WTC11 (cell line): ENCODE data around the gene FBXL16. TPM values are rescaled to one million over a fixed set of nuclear protein-coding genes. Genes with fewer than 3 reads are reported as not detected.

Source experiments
- ATAC-seq: fragments of 200-7000 bp; cut with Tn5 transposase; 2 replicates; pipeline ENCODE4 v1.10.0; 2021; ENCODE audit warnings: mild to moderate bottlenecking, moderate library complexity
- CTCF ChIA-PET: fragments of 300-600 bp; sonication (Branson Sonifier 250); formaldehyde crosslinking; loops from one replicate; lab custom pipeline; 2021; ENCODE audit warnings: antibody characterized with exemption; lab: Charles Lee
- POLR2A ChIA-PET: fragments of 350-600 bp; sonication (Branson Sonifier 250); formaldehyde crosslinking; loops from one replicate; lab custom pipeline; 2021; ENCODE audit warnings: antibody characterized with exemption; lab: Charles Lee
- DNase-seq: peaks from one replicate; pipeline ENCODE4 v3.0.0; 2021; ENCODE audit warnings: low spot score
- H3K27ac Mint-ChIP-seq: 2 replicates; pipeline ENCODE4 v1.8.0; 2021; ENCODE audit warnings: mixed read lengths
- H3K27me3 Mint-ChIP-seq: 2 replicates; pipeline ENCODE4 v1.8.0; 2021; ENCODE audit warnings: low read depth, mild to moderate bottlenecking, moderate library complexity, mixed read lengths
- H3K36me3 Mint-ChIP-seq: 2 replicates; pipeline ENCODE4 v1.8.0; 2021; ENCODE audit warnings: mixed read lengths
- H3K4me1 Mint-ChIP-seq: 2 replicates; pipeline ENCODE4 v1.8.0; 2022; ENCODE audit warnings: mixed read lengths
- H3K4me3 Mint-ChIP-seq: 2 replicates; pipeline ENCODE4 v1.8.0; 2021; ENCODE audit warnings: mild to moderate bottlenecking, moderate library complexity, mixed read lengths
- H3K9me3 Mint-ChIP-seq: 2 replicates; pipeline ENCODE4 v1.8.0; 2021; ENCODE audit warnings: mixed read lengths
- ATF3 ChIP-seq: sonication (generic); formaldehyde crosslinking; conservative IDR thresholded peaks from 2 replicates; pipeline ENCODE4 v1.8.1; 2022; ENCODE audit warnings: mild to moderate bottlenecking, missing genetic modification reagents
- CREM ChIP-seq: sonication (generic); formaldehyde crosslinking; IDR thresholded peaks from 2 replicates; pipeline ENCODE4 v1.8.1; 2022; ENCODE audit warnings: mild to moderate bottlenecking, missing genetic modification reagents, moderate library complexity
- CTCF ChIP-seq: fragments of 200-600 bp; IDR thresholded peaks from 2 replicates; pipeline ENCODE4 v1.8.0; 2022; ENCODE audit warnings: antibody characterized with exemption
- FOXK1 ChIP-seq: sonication (generic); formaldehyde crosslinking; IDR thresholded peaks from 2 replicates; pipeline ENCODE4 v1.8.0; 2022; ENCODE audit warnings: mild to moderate bottlenecking, moderate library complexity, missing genetic modification reagents
- FOXP1 ChIP-seq: sonication (generic); formaldehyde crosslinking; IDR thresholded peaks from 2 replicates; pipeline ENCODE4 v1.8.0; 2022; ENCODE audit warnings: missing genetic modification reagents, mild to moderate bottlenecking, moderate library complexity, borderline replicate concordance
- HMGA2 ChIP-seq: fragments of 250-450 bp; sonication (Bioruptor Pico); IDR thresholded peaks from 2 replicates; pipeline ENCODE4 v1.4.0; 2021; ENCODE audit warnings: mild to moderate bottlenecking, moderate library complexity
- IRF1 ChIP-seq: sonication (generic); formaldehyde crosslinking; IDR thresholded peaks from 2 replicates; pipeline ENCODE4 v1.8.0; 2023; ENCODE audit warnings: missing genetic modification reagents
- KAT7 ChIP-seq: sonication (generic); formaldehyde crosslinking; IDR thresholded peaks from 2 replicates; pipeline ENCODE4 v1.8.1; 2023; ENCODE audit warnings: missing genetic modification reagents, mild to moderate bottlenecking, borderline replicate concordance
- MYBL2 ChIP-seq: sonication (generic); formaldehyde crosslinking; IDR thresholded peaks from 2 replicates; pipeline ENCODE4 v1.8.1; 2023; ENCODE audit warnings: mild to moderate bottlenecking, moderate library complexity, missing genetic modification reagents
- NFATC4 ChIP-seq: fragments of 250-450 bp; sonication (Bioruptor Pico); IDR thresholded peaks from 2 replicates; pipeline ENCODE4 v1.9.0; 2021; ENCODE audit warnings: mild to moderate bottlenecking
- NFE2L1 ChIP-seq: sonication (generic); formaldehyde crosslinking; IDR thresholded peaks from 2 replicates; pipeline ENCODE4 v1.8.1; 2023; ENCODE audit warnings: missing genetic modification reagents
- NFYB ChIP-seq: sonication (generic); formaldehyde crosslinking; conservative IDR thresholded peaks from 2 replicates; pipeline ENCODE4 v1.8.0; 2022; ENCODE audit warnings: low read depth, missing genetic modification reagents
- SMAD3 ChIP-seq: sonication (generic); formaldehyde crosslinking; IDR thresholded peaks from 2 replicates; pipeline ENCODE4 v1.8.0; 2022; ENCODE audit warnings: missing genetic modification reagents, mild to moderate bottlenecking, borderline replicate concordance
- TEAD1 ChIP-seq: sonication (generic); formaldehyde crosslinking; IDR thresholded peaks from 2 replicates; pipeline ENCODE4 v1.8.0; 2022; ENCODE audit warnings: mild to moderate bottlenecking, missing genetic modification reagents
- ZBTB43 ChIP-seq: sonication (generic); formaldehyde crosslinking; IDR thresholded peaks from 2 replicates; pipeline ENCODE4 v1.8.1; 2023; ENCODE audit warnings: mild to moderate bottlenecking, missing genetic modification reagents
- ZNF232 ChIP-seq: sonication (generic); formaldehyde crosslinking; IDR thresholded peaks from 2 replicates; pipeline ENCODE4 v1.8.0; 2022; ENCODE audit warnings: mild to moderate bottlenecking, missing genetic modification reagents
- ZNF263 ChIP-seq: sonication (generic); formaldehyde crosslinking; IDR thresholded peaks from 2 replicates; pipeline ENCODE4 v1.8.1; 2022; ENCODE audit warnings: low read depth, mild to moderate bottlenecking, moderate library complexity, missing genetic modification reagents
- ZNF317 ChIP-seq: sonication (generic); formaldehyde crosslinking; IDR thresholded peaks from 2 replicates; pipeline ENCODE4 v1.8.1; 2023; ENCODE audit warnings: low read depth, mild to moderate bottlenecking, moderate library complexity, missing genetic modification reagents, borderline replicate concordance
- ZNF671 ChIP-seq: fragments of 250-450 bp; sonication (Bioruptor Pico); IDR thresholded peaks from 2 replicates; pipeline ENCODE4 v1.8.0; 2021; ENCODE audit warnings: mild to moderate bottlenecking
- total RNA-seq: library from RNA; stranded (reverse); gene quantifications from 3 replicates; pipeline ENCODE4 v1.2.3, GENCODE V29; 2021
- TF ChIP-seq, protein P1 (sequence below): sonication (generic); formaldehyde crosslinking; IDR thresholded peaks from 2 replicates; pipeline ENCODE4 v1.8.0; 2022; ENCODE audit warnings: mild to moderate bottlenecking, missing genetic modification reagents
- TF ChIP-seq, protein P2 (sequence below): sonication (generic); formaldehyde crosslinking; IDR thresholded peaks from 2 replicates; pipeline ENCODE4 v1.8.0; 2022; ENCODE audit warnings: mild to moderate bottlenecking, missing genetic modification reagents

Gene FBXL16
- total RNA-seq, 1 experiment from 2014 or later: 22.7 TPM

GRCh38 chr16:685967-686366 is 19.6 kb downstream of the FBXL16 start:
- Mint-ChIP-seq H3K36me3 (peaks cover 24% of the 10 kb centered on the region), H3K4me1 (peaks cover 20% of the 10 kb centered on the region), H3K9me3 (no peaks in the 10 kb centered on the region), H3K27me3 (peaks cover 5% of the 10 kb centered on the region; the same call in 1 of the 2 replicates), H3K4me3 (peak overlapping the region; percentile 39), H3K27ac (peak overlapping the region; percentile 65)
- ChIA-PET POLR2A (no interaction called here), CTCF (interaction anchor here (0.7 to 1.7 kb wide), 13 partner anchors 9 to 169 kb away, joined by 3 to 12 read pairs (median 4); partner anchors contain the start of genes CHTF18, RHBDL1, RHOT2 and RPUSD1)
- peak; percentile 70 for DNase-seq
- TF ChIP-seq CTCF: peak; percentile 60
- no peak for TF ChIP-seq ZNF263 (CRISPR knock-in tag)
- no peak for TF ChIP-seq NFATC4 (CRISPR knock-in tag)
- TF ChIP-seq, all 79 proteins: peak for 1
- peak; percentile 6; the same call in 1 of the 2 replicates for ATAC-seq

DNA sequence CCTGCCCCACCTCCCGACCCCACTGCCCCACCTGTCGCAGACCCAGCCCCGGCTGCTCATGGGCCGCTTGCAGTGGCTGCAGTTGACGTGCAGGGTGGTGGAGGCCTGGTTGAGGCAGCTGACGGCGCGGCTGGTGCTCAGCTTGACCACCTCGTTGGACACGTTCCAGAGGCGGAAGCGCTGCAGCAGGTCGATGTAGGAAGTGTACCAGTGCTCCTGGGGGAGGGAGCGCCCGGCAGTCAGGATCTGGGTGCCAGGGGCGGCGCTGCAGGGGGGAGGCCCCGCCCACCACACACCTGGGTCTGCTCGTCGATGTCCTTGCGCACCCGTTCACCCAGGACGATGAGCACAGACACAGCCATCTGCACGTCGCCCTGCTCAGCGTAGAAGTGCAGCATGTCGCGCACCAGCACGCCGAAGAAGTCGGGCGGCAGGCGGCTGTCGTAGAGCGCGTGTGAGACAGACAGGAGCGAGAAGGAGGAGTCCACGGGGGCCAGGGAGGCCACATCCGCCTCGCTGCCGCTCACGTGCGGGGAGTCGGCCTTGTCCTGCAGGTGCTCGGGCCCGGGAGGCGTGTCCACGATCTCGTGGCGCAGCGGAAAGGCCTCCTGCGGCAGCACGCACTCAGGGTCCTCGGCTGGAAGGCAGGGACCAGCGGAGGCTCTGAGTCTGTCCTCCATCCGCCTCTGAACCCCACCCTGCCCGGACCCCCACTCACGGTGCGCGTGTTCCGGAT is 20.5 kb downstream of the FBXL16 start:
- H3K9me3 Mint-ChIP-seq: no peaks in the 10 kb centered on the region
- CTCF ChIA-PET: interaction anchor here (0.6 to 1.7 kb wide), 5 partner anchors 10 to 110 kb away, joined by 3 to 8 read pairs (median 3); partner anchors contain the start of gene RHBDL1
- H3K27ac Mint-ChIP-seq: no peak overlapping the region
- H3K36me3 Mint-ChIP-seq: peaks cover 25% of the 10 kb centered on the region
- POLR2A ChIA-PET: interaction anchor here (1.6 kb wide), 1 partner anchor 10 kb away, joined by 6 read pairs; no protein-coding TSS in a partner anchor
- no peak overlapping the region for H3K4me3 Mint-ChIP-seq
- no peak for DNase-seq
- TF ChIP-seq KAT7: no peak
- no peak for TF ChIP-seq ZNF317 (CRISPR knock-in tag)
- TF ChIP-seq ZNF232 (CRISPR knock-in tag): no peak
- TF ChIP-seq MYBL2 (CRISPR knock-in tag): no peak
- no peak for TF ChIP-seq TEAD1 (CRISPR knock-in tag)
- no peak for TF ChIP-seq ATF3 (CRISPR knock-in tag)
- no peak for TF ChIP-seq NFYB (CRISPR knock-in tag)
- no peak for TF ChIP-seq IRF1 (CRISPR knock-in tag)
- TF ChIP-seq, protein P1, sequence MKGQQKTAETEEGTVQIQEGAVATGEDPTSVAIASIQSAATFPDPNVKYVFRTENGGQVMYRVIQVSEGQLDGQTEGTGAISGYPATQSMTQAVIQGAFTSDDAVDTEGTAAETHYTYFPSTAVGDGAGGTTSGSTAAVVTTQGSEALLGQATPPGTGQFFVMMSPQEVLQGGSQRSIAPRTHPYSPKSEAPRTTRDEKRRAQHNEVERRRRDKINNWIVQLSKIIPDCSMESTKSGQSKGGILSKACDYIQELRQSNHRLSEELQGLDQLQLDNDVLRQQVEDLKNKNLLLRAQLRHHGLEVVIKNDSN (CRISPR knock-in tag): no peak
- TF ChIP-seq HMGA2 (CRISPR knock-in tag): no peak
- TF ChIP-seq FOXK1 (CRISPR knock-in tag): no peak
- no peak for TF ChIP-seq FOXP1
- no peak for TF ChIP-seq ZNF671 (CRISPR knock-in tag)
- peaks cover 20% of the 10 kb centered on the region for H3K4me1 Mint-ChIP-seq
- ATAC-seq: no peak
- H3K27me3 Mint-ChIP-seq: no peaks in the 10 kb centered on the region

DNA sequence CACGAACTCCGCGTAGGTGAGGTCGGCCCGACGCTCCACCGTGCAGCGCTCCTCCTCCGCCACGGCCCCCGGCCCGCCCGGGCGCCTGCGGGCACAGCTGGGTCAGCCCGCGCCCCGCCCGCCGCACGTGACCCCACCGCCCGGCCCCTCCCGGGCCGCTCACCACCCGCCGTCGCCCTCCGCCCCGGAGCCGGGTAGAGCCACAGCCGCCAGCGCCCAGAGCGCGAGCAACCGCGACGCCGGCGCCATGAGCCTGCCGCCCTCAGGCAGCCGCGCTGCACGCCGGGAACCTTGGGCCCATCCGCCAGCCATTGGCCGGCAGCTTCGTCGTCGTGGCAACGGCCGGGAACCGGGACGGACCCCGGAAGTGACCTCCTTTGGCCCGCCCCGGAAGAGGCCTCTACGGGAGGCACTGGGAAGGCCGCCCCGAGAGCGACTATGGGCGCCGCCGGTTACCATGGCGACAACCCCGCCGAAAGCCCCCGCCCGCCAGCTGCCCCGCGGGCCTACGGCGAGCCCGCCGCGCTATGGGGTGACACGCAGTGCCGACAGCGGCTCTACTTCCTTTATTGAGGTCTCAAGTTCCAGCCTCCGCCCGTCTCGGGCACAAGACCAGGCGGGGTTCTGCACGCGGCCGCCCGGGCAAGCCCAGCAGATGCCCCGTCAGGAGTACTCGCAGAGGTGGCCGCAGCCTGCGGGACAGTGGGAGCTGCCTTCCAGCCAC is 21.4 kb downstream of the FBXL16 start, which contains the start of gene JMJD8:
Gene JMJD8 (minus strand): TSS at position 264 of the 724 bp plus-strand sequence. CDS start 15 bp downstream, at position 249.
- ATAC-seq: peak; percentile 49
- no peaks in the 10 kb centered on the region for H3K9me3 Mint-ChIP-seq
- DNase-seq: peak; percentile 96
- H3K27ac Mint-ChIP-seq: no peak within 1 kb of the TSS; the same call in 1 of the 2 replicates
- CTCF ChIA-PET: interaction anchor here (0.6 to 1.7 kb wide), 6 partner anchors 11 to 110 kb away, joined by 3 to 5 read pairs (median 3); partner anchors contain the start of genes ANTKMT and RHOT2
- H3K4me3 Mint-ChIP-seq: peak within 1 kb of the TSS; percentile 76
- peaks cover 19% of the 10 kb centered on the region for H3K4me1 Mint-ChIP-seq
- no peaks in the 10 kb centered on the region for H3K27me3 Mint-ChIP-seq
- POLR2A ChIA-PET: interaction anchor here (1.6 kb wide), 1 partner anchor 11 kb away, joined by 6 read pairs; no protein-coding TSS in a partner anchor
- peaks cover 25% of the 10 kb centered on the region for H3K36me3 Mint-ChIP-seq
- TF ChIP-seq CREM (CRISPR knock-in tag) (0 out of 2 replicates have a peak, but pooled peaks have one; percentile 37), SMAD3 (no peak), MYBL2 (CRISPR knock-in tag) (peak; percentile 73; the same call in 1 of the 2 replicates), ZBTB43 (no peak; the same call in 1 of the 2 replicates), NFE2L1 (CRISPR knock-in tag) (peak; percentile 57; the same call in 1 of the 2 replicates), FOXP1 (peak; percentile 57; the same call in 1 of the 2 replicates)
- TF ChIP-seq, protein P2, sequence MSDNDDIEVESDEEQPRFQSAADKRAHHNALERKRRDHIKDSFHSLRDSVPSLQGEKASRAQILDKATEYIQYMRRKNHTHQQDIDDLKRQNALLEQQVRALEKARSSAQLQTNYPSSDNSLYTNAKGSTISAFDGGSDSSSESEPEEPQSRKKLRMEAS: peak; percentile 37; the same call in 1 of the 2 replicates
